ENCODE results near the gene AP1B1. TPM values are rescaled to one million over a fixed set of nuclear protein-coding genes. Genes with fewer than 3 reads are reported as not detected.

AP1B1 gene
- total RNA-seq, 1 donor from 2014 or later = 132 TPM

GRCh38 chr22:29298641-29299040 lies 89.7 kb downstream of the AP1B1 start:
- intact Hi-C loops (cut with micrococcal nuclease) = no loop called here
- no peak overlapping the region for H3K27ac Mint-ChIP-seq
- H3K4me3 Mint-ChIP-seq = no peak overlapping the region
- POLR2A ChIA-PET = interaction anchor here (0.6 kb wide), 1 partner anchor 14 kb away, joined by 3 read pairs; no protein-coding TSS in a partner anchor
- peaks cover 71% of the 10 kb centered on the region for H3K36me3 Mint-ChIP-seq (ENCODE audit: low read depth)
- H3K9me3 Mint-ChIP-seq = no peaks in the 10 kb centered on the region
- no peaks in the 10 kb centered on the region for H3K27me3 Mint-ChIP-seq
- TF ChIP-seq CTCF (IDR thresholded peaks at IDR 0.05) = no peak
- CTCF ChIA-PET = no interaction called here
- no peak for DNase-seq
- ATAC-seq (ENCODE audit: low read depth) = no peak
- peaks cover 2% of the 10 kb centered on the region for H3K4me1 Mint-ChIP-seq

- H3K4me1 Mint-ChIP-seq = no peaks in the 10 kb centered on the region
- H3K4me3 Mint-ChIP-seq = no peak overlapping the region
- intact Hi-C loops (cut with micrococcal nuclease) = no loop called here
- H3K9me3 Mint-ChIP-seq = no peaks in the 10 kb centered on the region
- no peak for DNase-seq
- no peak for TF ChIP-seq CTCF (IDR thresholded peaks at IDR 0.05)
- H3K36me3 Mint-ChIP-seq (ENCODE audit: low read depth) = peaks cover 93% of the 10 kb centered on the region
- POLR2A ChIA-PET = no interaction called here
- no peak for ATAC-seq (ENCODE audit: low read depth)
- CTCF ChIA-PET = no interaction called here
- H3K27ac Mint-ChIP-seq = no peak overlapping the region
- no peaks in the 10 kb centered on the region for H3K27me3 Mint-ChIP-seq
Measured at GRCh38 chr22:29292379-29292778, 96.0 kb downstream of the AP1B1 start.

GRCh38 chr22:29291215-29291614 lies 97.2 kb downstream of the AP1B1 start:
- H3K36me3 Mint-ChIP-seq (ENCODE audit: low read depth) = peaks cover 93% of the 10 kb centered on the region
- DNase-seq (no peak), ATAC-seq (ENCODE audit: low read depth) (no peak)
- TF ChIP-seq CTCF (IDR thresholded peaks at IDR 0.05) = no peak
- no peaks in the 10 kb centered on the region for H3K4me1 Mint-ChIP-seq
- CTCF ChIA-PET = no interaction called here
- intact Hi-C loops (cut with micrococcal nuclease) = no loop called here
- POLR2A ChIA-PET = no interaction called here
- no peak overlapping the region for H3K27ac Mint-ChIP-seq
- no peak overlapping the region for H3K4me3 Mint-ChIP-seq
- H3K27me3 Mint-ChIP-seq = no peaks in the 10 kb centered on the region
- no peaks in the 10 kb centered on the region for H3K9me3 Mint-ChIP-seq

- DNase-seq = no peak
- Mint-ChIP-seq H3K4me1 (no peaks in the 10 kb centered on the region), H3K4me3 (no peak overlapping the region), H3K36me3 (ENCODE audit: low read depth) (peaks cover 94% of the 10 kb centered on the region), H3K27ac (no peak overlapping the region), H3K9me3 (no peaks in the 10 kb centered on the region), H3K27me3 (no peaks in the 10 kb centered on the region)
- TF ChIP-seq CTCF (IDR thresholded peaks at IDR 0.05) = no peak
- intact Hi-C loops (cut with micrococcal nuclease) = no loop called here
- ChIA-PET CTCF (no interaction called here), POLR2A (no interaction called here)
- ATAC-seq (ENCODE audit: low read depth) = no peak
Measured at GRCh38 chr22:29290061-29290460, 98.3 kb downstream of the AP1B1 start.

GRCh38 chr22:29288837-29289236 lies 99.5 kb downstream of the AP1B1 start:
- Mint-ChIP-seq H3K27ac (peak overlapping the region; percentile 30), H3K36me3 (ENCODE audit: low read depth) (peaks cover 94% of the 10 kb centered on the region), H3K4me3 (no peak overlapping the region), H3K4me1 (no peaks in the 10 kb centered on the region), H3K27me3 (no peaks in the 10 kb centered on the region), H3K9me3 (no peaks in the 10 kb centered on the region)
- intact Hi-C loops (cut with micrococcal nuclease) = loop anchor here (2.0 kb wide), 1 partner anchor 18 kb away; no protein-coding TSS in a partner anchor
- DNase-seq (no peak), ATAC-seq (ENCODE audit: low read depth) (no peak)
- POLR2A ChIA-PET = interaction anchor here (0.6 kb wide), 1 partner anchor 241 kb away, joined by 3 read pairs; no protein-coding TSS in a partner anchor
- CTCF ChIA-PET = no interaction called here
- TF ChIP-seq CTCF (IDR thresholded peaks at IDR 0.05) = no peak

Data from activated B cell treated with CpG ODN at 0.5 μM for 24 hours (primary cell).